AG09309 (cell line): ENCODE data around the gene SMIM26.
"Not testable (repeated sequence)": the region's sequence is repeated elsewhere in the genome, so short reads cannot be mapped to it uniquely, and the experiment has no call there.

Experiments
- DNase-seq: peaks from one replicate; pipeline ENCODE4 v3.0.0-alpha.2; 2010; ENCODE audit warnings: low read depth
- H3K4me3 ChIP-seq: 2 replicates; pipeline ENCODE4 v1.5.1; 2011; ENCODE audit warnings: mild to moderate bottlenecking, low read depth, low read length, moderate library complexity; ENCODE audit not compliant: control insufficient read depth
- TF ChIP-seq, protein P1 (sequence below): IDR thresholded peaks from 2 replicates; pipeline ENCODE4 v1.5.1; 2011; ENCODE audit warnings: mild to moderate bottlenecking, low read depth, low read length, inconsistent platforms; ENCODE audit not compliant: insufficient read depth, control insufficient read depth; ENCODE audit errors: missing control alignments

The SMIM26 gene, protein sequence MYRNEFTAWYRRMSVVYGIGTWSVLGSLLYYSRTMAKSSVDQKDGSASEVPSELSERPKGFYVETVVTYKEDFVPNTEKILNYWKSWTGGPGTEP

DNA sequence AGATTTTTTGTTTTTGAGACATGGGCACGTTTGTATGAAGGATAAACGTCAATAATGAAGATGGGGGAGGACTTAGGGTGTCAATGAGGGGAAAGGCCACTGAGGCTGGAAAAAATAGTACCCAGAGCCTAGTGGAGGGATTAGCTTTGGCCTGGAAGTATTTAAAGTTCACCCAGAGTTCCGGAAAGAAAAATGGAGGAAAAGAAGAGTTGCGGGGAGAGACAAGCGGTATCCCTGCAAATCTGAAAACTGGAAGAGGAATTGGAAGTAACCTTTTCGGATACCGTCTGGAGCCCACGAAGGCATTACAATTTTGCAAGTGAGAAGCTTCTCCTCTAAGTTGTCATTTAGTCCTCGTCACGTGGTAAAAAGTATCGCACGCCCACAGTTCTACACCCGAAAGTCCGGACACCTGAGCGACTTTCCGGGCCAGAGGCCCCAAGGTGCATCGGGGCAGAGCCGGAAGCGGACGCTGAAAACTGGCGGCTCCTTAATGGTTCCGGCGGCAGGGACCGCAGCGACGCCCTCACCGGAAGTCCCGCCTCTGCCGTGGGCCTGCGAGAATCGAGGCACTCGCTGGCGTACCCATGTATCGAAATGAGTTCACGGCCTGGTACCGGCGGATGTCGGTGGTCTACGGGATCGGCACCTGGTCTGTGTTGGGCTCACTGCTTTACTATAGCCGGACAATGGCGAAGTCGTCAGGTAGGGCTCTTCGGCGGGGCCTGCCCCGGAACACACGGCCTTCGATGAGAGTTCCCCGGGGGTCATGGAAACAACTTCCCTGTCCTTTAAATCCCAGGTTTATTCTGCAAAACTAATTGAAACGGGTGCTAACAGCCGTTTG is at the start of gene SMIM26:
TSS of gene SMIM26 (plus strand) at position 541 of the 847 bp plus-strand sequence. CDS start at position 588, 47 bp downstream.
- TF ChIP-seq, protein P1, sequence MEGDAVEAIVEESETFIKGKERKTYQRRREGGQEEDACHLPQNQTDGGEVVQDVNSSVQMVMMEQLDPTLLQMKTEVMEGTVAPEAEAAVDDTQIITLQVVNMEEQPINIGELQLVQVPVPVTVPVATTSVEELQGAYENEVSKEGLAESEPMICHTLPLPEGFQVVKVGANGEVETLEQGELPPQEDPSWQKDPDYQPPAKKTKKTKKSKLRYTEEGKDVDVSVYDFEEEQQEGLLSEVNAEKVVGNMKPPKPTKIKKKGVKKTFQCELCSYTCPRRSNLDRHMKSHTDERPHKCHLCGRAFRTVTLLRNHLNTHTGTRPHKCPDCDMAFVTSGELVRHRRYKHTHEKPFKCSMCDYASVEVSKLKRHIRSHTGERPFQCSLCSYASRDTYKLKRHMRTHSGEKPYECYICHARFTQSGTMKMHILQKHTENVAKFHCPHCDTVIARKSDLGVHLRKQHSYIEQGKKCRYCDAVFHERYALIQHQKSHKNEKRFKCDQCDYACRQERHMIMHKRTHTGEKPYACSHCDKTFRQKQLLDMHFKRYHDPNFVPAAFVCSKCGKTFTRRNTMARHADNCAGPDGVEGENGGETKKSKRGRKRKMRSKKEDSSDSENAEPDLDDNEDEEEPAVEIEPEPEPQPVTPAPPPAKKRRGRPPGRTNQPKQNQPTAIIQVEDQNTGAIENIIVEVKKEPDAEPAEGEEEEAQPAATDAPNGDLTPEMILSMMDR: no peak
- peak within 1 kb of the TSS; percentile 72 for H3K4me3 ChIP-seq
- peak; percentile 17 for DNase-seq

DNA sequence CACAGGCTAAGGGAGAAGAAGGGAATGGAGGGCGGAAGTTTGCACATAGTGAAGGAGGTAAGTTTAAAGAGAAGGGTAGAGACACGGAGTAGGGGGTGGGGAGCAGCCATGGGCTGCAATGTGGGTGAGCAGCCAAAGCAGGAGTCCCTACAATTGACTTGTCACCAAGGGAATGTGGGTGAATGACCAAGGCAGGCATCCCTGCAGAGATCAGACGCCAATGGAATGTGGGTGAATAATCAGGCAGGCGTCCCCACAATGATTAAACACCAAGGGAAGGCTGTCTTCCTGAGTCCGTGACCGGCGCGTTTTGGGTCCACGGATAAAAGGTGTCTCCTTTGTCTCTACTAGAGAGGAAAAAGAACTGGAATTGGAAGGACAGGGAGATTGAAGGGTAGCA is 45.2 kb upstream of the SMIM26 start:
- DNase-seq: not testable (repeated sequence)

DNA sequence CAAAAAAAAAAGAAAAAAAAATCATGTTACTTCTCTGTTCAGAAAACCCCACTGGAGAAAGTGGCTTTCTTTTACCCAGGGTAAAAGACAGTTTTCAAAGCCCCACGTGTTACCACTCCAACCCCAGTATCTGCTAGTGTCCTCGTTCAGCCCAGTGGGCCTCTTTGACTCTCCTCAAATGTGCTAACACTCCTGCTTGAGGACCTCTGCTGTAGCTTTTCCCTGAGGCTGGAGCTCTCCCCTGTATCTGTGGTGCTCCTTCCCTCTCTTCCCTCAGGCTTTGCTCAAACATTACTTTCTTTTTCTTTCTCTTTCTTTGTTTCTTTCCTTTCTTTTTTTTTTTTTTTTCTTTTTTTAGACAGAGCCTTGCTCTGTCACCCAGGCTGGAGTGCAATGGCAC is 44.2 kb upstream of the SMIM26 start:
- no peak for DNase-seq
- TF ChIP-seq, protein P1: no peak
- H3K4me3 ChIP-seq: no peak overlapping the region

More for the DNA sequence above, 45.2 kb upstream of the SMIM26 start:
- not testable (repeated sequence) for H3K4me3 ChIP-seq

DNA sequence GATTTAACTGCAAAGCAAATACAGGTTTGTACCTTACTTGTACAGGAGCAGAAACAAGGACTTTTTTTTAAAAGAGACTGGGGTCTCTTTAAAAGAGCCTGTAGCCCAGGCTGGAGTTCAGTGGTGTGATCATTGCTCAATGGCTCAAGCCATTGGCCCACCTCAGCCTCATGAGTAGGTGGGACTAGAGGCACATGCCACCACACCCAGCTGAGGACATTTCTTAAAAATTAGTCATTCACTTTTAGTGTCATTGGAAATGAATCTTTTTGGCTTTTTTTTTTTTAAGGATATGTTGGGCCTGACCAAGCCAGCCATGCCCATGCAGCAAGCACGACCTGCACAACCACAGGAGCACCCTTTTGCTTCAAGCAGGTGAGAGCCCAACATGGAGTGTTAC is 42.6 kb upstream of the SMIM26 start:
- DNase-seq: peak; percentile 20
- TF ChIP-seq, protein P1: no peak
- H3K4me3 ChIP-seq: no peak overlapping the region

DNA sequence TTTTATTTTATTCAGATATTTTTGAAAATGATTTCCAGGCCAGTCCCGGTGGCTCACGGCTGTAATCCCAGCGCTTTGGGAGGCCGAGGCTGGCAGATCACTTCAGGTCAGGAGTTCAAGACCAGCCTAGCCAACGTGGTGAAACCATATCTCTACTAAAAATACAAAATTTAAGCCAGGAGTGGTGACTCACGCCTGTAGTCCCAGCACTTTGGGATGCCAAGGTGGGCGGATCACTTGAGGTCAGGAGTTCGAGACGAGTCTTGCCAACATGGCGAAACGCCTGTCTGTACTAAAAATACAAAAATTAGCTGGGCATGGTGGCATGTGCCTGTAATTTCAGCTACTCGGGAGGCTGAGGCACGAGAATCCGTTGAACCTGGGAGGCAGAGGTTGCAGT is 40.5 kb upstream of the SMIM26 start:
- H3K4me3 ChIP-seq, DNase-seq: not testable (repeated sequence)

DNA sequence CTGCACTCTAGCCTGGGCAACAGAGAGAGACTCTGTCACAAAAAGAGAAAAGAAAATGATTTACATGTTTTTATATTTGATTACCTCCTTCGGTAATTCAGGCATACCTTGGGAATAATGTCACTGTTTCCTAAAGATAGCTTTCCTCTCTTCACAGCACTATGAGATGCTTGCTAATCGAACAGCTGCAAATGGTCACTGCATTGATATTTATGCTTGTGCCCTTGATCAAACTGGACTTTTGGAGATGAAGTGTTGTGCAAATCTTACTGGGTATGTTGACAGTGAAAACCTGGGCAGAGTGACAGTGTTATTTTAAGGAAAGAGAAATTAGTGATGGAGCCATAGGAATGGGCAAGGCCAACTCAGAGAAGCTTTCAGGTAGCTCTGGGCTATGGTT is 39.9 kb upstream of the SMIM26 start:
- TF ChIP-seq, protein P1: no peak
- DNase-seq: no peak
- no peak overlapping the region for H3K4me3 ChIP-seq

DNA sequence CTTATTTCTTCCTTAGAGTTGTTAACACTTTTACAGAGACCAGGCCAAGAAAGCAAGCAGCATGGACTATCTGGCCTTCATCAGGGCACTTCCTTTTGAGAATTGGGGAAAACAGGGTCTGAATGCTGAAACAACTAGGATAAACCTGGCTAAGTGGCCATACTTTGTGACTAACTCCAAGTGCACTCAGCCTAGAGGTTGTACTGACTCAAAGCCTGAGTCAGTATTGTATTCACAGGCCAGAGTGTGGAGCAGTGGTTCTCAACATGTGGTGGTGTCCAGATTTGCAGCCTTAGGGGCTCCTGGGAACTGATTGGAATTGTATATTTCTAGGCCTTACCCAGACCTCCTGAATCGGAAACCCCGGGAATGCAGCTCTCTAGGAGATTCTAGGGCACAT is 39.4 kb upstream of the SMIM26 start:
- H3K4me3 ChIP-seq: no peak overlapping the region
- TF ChIP-seq, protein P1: no peak
- no peak for DNase-seq
